Smooth muscle cell (in vitro differentiated cells): ENCODE results near the gene CADPS. TPM values are rescaled to one million over a fixed set of nuclear protein-coding genes. Genes with fewer than 3 reads are reported as not detected.

Experiments used
- DNase-seq: peaks from one replicate; lab custom pipeline; 2025; ENCODE audit not compliant: unreplicated experiment; lab: John Stamatoyannopoulos, UW
- H2AFZ ChIP-seq: fragments of 200-600 bp; sonication (generic); 2 replicates; pipeline ENCODE4 v1.6.0; 2016; ENCODE audit warnings: antibody characterized with exemption, low read depth, mild to moderate bottlenecking
- H3F3A ChIP-seq: fragments of 200-600 bp; sonication (generic); 2 replicates; pipeline ENCODE4 v1.6.0; 2017; ENCODE audit warnings: antibody characterized with exemption, low read depth
- H3K27ac ChIP-seq: fragments of 200-600 bp; sonication (generic); 2 replicates; pipeline ENCODE4 v1.5.1; 2016; ENCODE audit warnings: low read depth, mild to moderate bottlenecking
- H3K27me3 ChIP-seq: fragments of 200-600 bp; sonication (generic); 2 replicates; pipeline ENCODE4 v1.6.1; 2016; ENCODE audit warnings: low read depth, mild to moderate bottlenecking
- H3K36me3 ChIP-seq: fragments of 200-600 bp; sonication (generic); 2 replicates; pipeline ENCODE4 v1.5.1; 2016; ENCODE audit warnings: low read depth
- H3K4me1 ChIP-seq: fragments of 200-600 bp; sonication (generic); 2 replicates; pipeline ENCODE4 v1.5.1; 2016; ENCODE audit warnings: low read depth
- H3K4me2 ChIP-seq: fragments of 200-600 bp; sonication (generic); 2 replicates; pipeline ENCODE4 v1.6.0; 2016; ENCODE audit warnings: mild to moderate bottlenecking
- H3K4me3 ChIP-seq: fragments of 200-600 bp; sonication (generic); 2 replicates; pipeline ENCODE4 v1.5.1; 2016; ENCODE audit warnings: mild to moderate bottlenecking
- H3K79me2 ChIP-seq: fragments of 200-600 bp; sonication (generic); 2 replicates; pipeline ENCODE4 v1.6.0; 2016; ENCODE audit warnings: low read depth, mild to moderate bottlenecking
- H3K9ac ChIP-seq: fragments of 200-600 bp; sonication (generic); 2 replicates; pipeline ENCODE4 v1.6.0; 2016; ENCODE audit warnings: low read depth
- H3K9me3 ChIP-seq: fragments of 200-600 bp; sonication (generic); replicated peaks from 2 replicates; pipeline ENCODE4 v1.5.1; 2016; ENCODE audit warnings: low read depth
- H4K20me1 ChIP-seq: fragments of 200-600 bp; sonication (generic); 2 replicates; pipeline ENCODE4 v1.6.0; 2016; ENCODE audit warnings: low read depth
- WGBS: methylation state at CpG from one replicate; pipeline ENCODE4 v1.1.7; 2016; ENCODE audit warnings: low lambda C conversion rate; 5-methylcytosine and 5-hydroxymethylcytosine counted together
- polyA plus RNA-seq: library from polyadenylated mRNA; unstranded; fragments of >200 nt; fragmentation: Nextera tagmentation; extraction: Ambion mirVana; gene quantifications from 2 replicates; pipeline ENCODE4 v1.2.1, GENCODE V29; 2016
- total RNA-seq: library from RNA; depleted of rRNA; stranded (reverse); fragments of >200 nt; gene quantifications from 2 replicates; pipeline ENCODE4 v1.2.3, GENCODE V29; 2014
- TF ChIP-seq, protein P1 (sequence below): fragments of 200-600 bp; sonication (generic); IDR thresholded peaks from 2 replicates; pipeline ENCODE4 v1.5.1; 2017; ENCODE audit warnings: borderline replicate concordance, mild to moderate bottlenecking, antibody characterized with exemption; ENCODE audit not compliant: insufficient read depth, poor library complexity, severe bottlenecking

CADPS gene
- total and polyA plus RNA-seq, 2 experiments from 2014 or later = 4.4 to 38.4 TPM

DNA sequence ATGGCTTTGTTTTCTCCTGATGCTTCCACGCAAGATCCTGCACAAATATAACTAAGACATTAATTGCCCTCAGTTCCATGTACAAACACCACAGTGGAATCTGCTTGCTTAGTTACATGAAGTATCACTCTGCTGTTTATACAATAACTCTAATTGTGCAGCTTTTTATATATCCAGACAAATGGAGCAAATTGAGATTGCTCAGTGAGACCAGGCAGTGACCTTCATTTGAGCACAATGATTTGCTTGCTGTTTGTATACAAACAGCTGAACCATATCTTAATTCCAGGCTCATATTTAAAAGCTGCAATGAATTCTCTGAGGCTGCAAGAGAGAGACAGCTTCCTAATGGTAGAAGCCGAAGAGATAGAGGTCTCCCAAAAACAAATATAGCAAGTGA lies 243.7 kb downstream of the CADPS start:
- Histone ChIP-seq H3F3A (no peaks in the 10 kb centered on the region), H3K9me3 (no peaks in the 10 kb centered on the region), H4K20me1 (no peaks in the 10 kb centered on the region), H3K4me1 (no peaks in the 10 kb centered on the region), H3K4me2 (no peak overlapping the region), H3K27ac (no peak overlapping the region), H2AFZ (no peak overlapping the region), H3K79me2 (no peaks in the 10 kb centered on the region), H3K36me3 (no peaks in the 10 kb centered on the region), H3K27me3 (peaks cover 4% of the 10 kb centered on the region), H3K9ac (no peak overlapping the region), H3K4me3 (no peak overlapping the region)
- WGBS = 85% methylated on average over 2 of the region's 2 CpGs
- TF ChIP-seq, protein P1, sequence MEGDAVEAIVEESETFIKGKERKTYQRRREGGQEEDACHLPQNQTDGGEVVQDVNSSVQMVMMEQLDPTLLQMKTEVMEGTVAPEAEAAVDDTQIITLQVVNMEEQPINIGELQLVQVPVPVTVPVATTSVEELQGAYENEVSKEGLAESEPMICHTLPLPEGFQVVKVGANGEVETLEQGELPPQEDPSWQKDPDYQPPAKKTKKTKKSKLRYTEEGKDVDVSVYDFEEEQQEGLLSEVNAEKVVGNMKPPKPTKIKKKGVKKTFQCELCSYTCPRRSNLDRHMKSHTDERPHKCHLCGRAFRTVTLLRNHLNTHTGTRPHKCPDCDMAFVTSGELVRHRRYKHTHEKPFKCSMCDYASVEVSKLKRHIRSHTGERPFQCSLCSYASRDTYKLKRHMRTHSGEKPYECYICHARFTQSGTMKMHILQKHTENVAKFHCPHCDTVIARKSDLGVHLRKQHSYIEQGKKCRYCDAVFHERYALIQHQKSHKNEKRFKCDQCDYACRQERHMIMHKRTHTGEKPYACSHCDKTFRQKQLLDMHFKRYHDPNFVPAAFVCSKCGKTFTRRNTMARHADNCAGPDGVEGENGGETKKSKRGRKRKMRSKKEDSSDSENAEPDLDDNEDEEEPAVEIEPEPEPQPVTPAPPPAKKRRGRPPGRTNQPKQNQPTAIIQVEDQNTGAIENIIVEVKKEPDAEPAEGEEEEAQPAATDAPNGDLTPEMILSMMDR = no peak
- no peak for DNase-seq

DNA sequence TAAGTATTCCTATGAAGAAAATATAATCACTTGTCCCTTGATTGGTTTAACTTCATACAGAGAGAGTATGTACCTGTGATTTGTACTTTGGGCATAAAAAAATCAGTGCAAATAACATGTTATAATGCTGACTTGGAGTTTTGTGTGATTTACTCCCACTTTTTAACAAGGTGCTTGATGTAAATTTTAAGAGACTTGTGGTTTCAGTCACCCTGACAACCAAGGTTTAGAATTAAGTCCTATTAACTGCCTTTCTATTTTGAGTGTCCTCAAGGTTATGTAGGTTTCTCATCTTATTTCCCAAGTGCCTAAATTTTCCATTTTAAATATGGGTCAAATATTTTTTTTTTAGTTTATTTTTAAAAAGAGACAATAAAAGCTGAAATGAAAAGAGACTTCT lies 244.6 kb downstream of the CADPS start:
- H2AFZ ChIP-seq = no peak overlapping the region
- no peak overlapping the region for H3K4me2 ChIP-seq
- H3K27ac ChIP-seq = no peak overlapping the region
- no peaks in the 10 kb centered on the region for H4K20me1 ChIP-seq
- no peaks in the 10 kb centered on the region for H3K4me1 ChIP-seq
- no peak for DNase-seq
- no peaks in the 10 kb centered on the region for H3F3A ChIP-seq
- no peaks in the 10 kb centered on the region for H3K79me2 ChIP-seq
- no peaks in the 10 kb centered on the region for H3K9me3 ChIP-seq
- peaks cover 4% of the 10 kb centered on the region for H3K27me3 ChIP-seq
- TF ChIP-seq, protein P1 = no peak
- no peaks in the 10 kb centered on the region for H3K36me3 ChIP-seq
- no peak overlapping the region for H3K4me3 ChIP-seq
- no peak overlapping the region for H3K9ac ChIP-seq

DNA sequence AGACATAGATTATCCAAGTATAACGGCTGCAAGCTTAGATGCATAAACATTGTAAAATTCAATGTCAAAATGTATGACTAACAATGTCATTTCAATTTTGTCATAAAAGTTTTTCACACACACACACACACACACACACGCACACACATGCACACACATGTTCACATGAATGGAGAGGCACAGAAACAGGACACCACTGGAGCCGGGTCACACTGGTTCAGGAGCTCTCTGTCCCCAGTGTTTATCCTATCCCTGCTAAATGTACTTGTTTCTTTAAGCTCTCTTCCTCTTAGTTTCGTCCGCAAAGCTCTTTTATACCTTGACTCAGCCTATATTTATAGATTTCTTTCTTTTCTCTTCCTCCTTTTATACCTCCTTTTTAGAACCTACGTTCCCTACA lies 249.9 kb downstream of the CADPS start:
- H3K4me1 ChIP-seq = no peaks in the 10 kb centered on the region
- no peaks in the 10 kb centered on the region for H3F3A ChIP-seq
- no peak overlapping the region for H3K4me3 ChIP-seq
- no peaks in the 10 kb centered on the region for H3K27me3 ChIP-seq
- H3K27ac ChIP-seq = no peak overlapping the region
- H3K4me2 ChIP-seq = no peak overlapping the region
- no peak overlapping the region for H2AFZ ChIP-seq
- H3K36me3 ChIP-seq = no peaks in the 10 kb centered on the region
- H3K9ac ChIP-seq = no peak overlapping the region
- WGBS = 36% methylated on average over 6 of the region's 6 CpGs
- no peaks in the 10 kb centered on the region for H3K9me3 ChIP-seq
- TF ChIP-seq, protein P1 = no peak
- H3K79me2 ChIP-seq = no peaks in the 10 kb centered on the region
- DNase-seq = no peak
- no peaks in the 10 kb centered on the region for H4K20me1 ChIP-seq

DNA sequence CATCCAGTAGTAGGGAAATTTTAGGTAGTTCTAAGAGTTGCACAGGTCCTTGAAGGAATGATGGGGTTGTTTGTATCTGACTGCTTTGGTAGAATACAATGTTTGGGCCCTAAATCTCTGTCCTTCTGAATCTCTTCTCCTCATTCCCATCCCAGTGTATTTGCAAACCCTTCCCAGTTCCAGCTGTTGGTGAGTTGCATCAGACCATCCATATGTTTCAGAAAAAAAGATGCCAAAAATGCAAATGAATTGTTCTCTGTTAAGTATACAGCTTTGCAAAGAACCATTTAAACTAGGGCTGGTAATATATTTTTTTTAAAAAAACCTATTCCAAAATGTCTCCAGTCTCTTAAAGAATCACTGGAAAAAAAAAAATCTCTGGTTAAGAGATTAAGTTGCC lies 251.0 kb downstream of the CADPS start:
- Histone ChIP-seq H4K20me1 (no peaks in the 10 kb centered on the region), H3K4me2 (no peak overlapping the region), H3K36me3 (no peaks in the 10 kb centered on the region), H3K4me1 (no peaks in the 10 kb centered on the region), H3K9ac (no peak overlapping the region), H3K27ac (no peak overlapping the region), H3F3A (no peaks in the 10 kb centered on the region), H3K79me2 (no peaks in the 10 kb centered on the region), H3K4me3 (no peak overlapping the region), H3K27me3 (no peaks in the 10 kb centered on the region), H3K9me3 (no peaks in the 10 kb centered on the region), H2AFZ (no peak overlapping the region)
- TF ChIP-seq, protein P1 = no peak
- no peak for DNase-seq
